Measurements from ENCODE around the gene COX19.
"Not testable (repeated sequence)": the region's sequence is repeated elsewhere in the genome, so short reads cannot be mapped to it uniquely, and the experiment has no call there.

COX19 gene

GRCh38 chr7:959271-959670 is 16.1 kb downstream of the COX19 start:
- no peak for DNase-seq

GRCh38 chr7:958221-959200 is 16.8 kb downstream of the COX19 start:
- no peak for DNase-seq

GRCh38 chr7:957418-958220 is 17.7 kb downstream of the COX19 start:
- DNase-seq: no peak

- peak; percentile 87 for DNase-seq
These were observed 19.3 kb downstream of the COX19 start for GRCh38 chr7:956031-956430.

GRCh38 chr7:954330-955238 is 20.8 kb downstream of the COX19 start, which contains the start of gene ADAP1:
TSS of gene ADAP1 (minus strand) at chr7:954680. CDS start at chr7:954477, 203 bp downstream.
- DNase-seq: no peak

- no peak for DNase-seq
These were observed 21.6 kb downstream of the COX19 start for GRCh38 chr7:953547-954327.

GRCh38 chr7:952548-953441 is 22.6 kb downstream of the COX19 start:
- no peak for DNase-seq

GRCh38 chr7:951881-952547 is 23.3 kb downstream of the COX19 start:
- no peak for DNase-seq

GRCh38 chr7:949021-949934 is 26.1 kb downstream of the COX19 start:
- no peak for DNase-seq

- DNase-seq: no peak
These were observed 27.7 kb downstream of the COX19 start for GRCh38 chr7:947391-948210.

- no peak for DNase-seq
These were observed 28.9 kb downstream of the COX19 start for GRCh38 chr7:946256-946996.

GRCh38 chr7:945556-946255 is 29.6 kb downstream of the COX19 start:
- no peak for DNase-seq

GRCh38 chr7:945147-945555 is 30.2 kb downstream of the COX19 start:
- no peak for DNase-seq

GRCh38 chr7:944744-945143 is 30.6 kb downstream of the COX19 start:
- no peak for DNase-seq

- DNase-seq: not testable (repeated sequence)
These were observed 31.6 kb downstream of the COX19 start for GRCh38 chr7:943793-944192.

- no peak for DNase-seq
These were observed 34.5 kb downstream of the COX19 start for GRCh38 chr7:940599-941408.

Measured in NCI-H1694 treated with DMSO at 0.1 percent for 48 hours (cell line).